Activated T-cell treated with anti-CD3 and anti-CD28 coated beads, Interleukin-2, amount 50 U/mL, for 4 hours (primary cell): ENCODE results near the gene WWC2. TPM values are rescaled to one million over a fixed set of nuclear protein-coding genes. Genes with fewer than 3 reads are reported as not detected.
A peak's percentile ranks its signal among the peaks of the same experiment; 100 is the strongest.

Source experiments
- ATAC-seq, 2 donors: fragments of 200-7000 bp; cut with Tn5 transposase; one replicate each; pipeline ENCODE4 v1.10.0; 2021
- DNase-seq: peaks from one replicate; pipeline ENCODE4 v3.0.0-alpha.2; 2020
- H3K27me3 Mint-ChIP-seq: one replicate; pipeline ENCODE4 v1.8.0; 2021; ENCODE audit warnings: low read depth, mixed read lengths
- H3K36me3 Mint-ChIP-seq: one replicate; pipeline ENCODE4 v1.8.0; 2022; ENCODE audit warnings: mixed read lengths; ENCODE audit not compliant: insufficient read depth
- H3K4me1 Mint-ChIP-seq: one replicate; pipeline ENCODE4 v1.8.0; 2021; ENCODE audit warnings: low read depth, mixed read lengths
- H3K4me3 Mint-ChIP-seq: one replicate; pipeline ENCODE4 v1.8.0; 2021; ENCODE audit warnings: mild to moderate bottlenecking, moderate library complexity, mixed read lengths
- H3K9me3 Mint-ChIP-seq: one replicate; pipeline ENCODE4 v1.8.0; 2021; ENCODE audit warnings: mixed read lengths
- total RNA-seq, 3 donors: library from RNA; stranded (reverse); gene quantifications; one replicate each; pipeline ENCODE4 v1.2.1, GENCODE V29; 2021

The WWC2 gene
- 1 to 10 TPM; 5.6 to 7.8 (median 6.9) TPM for total RNA-seq

- Mint-ChIP-seq H3K27me3 (peaks cover 35% of the 10 kb centered on the region), H3K4me1 (peaks cover 13% of the 10 kb centered on the region), H3K4me3 (peak within 1 kb of the TSS; percentile 66), H3K9me3 (no peaks in the 10 kb centered on the region), H3K36me3 (no peaks in the 10 kb centered on the region)
- DNase-seq (peak; percentile 55), ATAC-seq (peak; percentile 80 to 83)
These were observed at the start of gene WWC2 for GRCh38 chr4:183098723-183099536. Gene WWC2 (plus strand): TSS chr4:183099257. CDS start chr4:183099492, 235 bp downstream.

GRCh38 chr4:183053681-183054080 is 45.4 kb upstream of the WWC2 start:
- Mint-ChIP-seq H3K4me1 (no peaks in the 10 kb centered on the region), H3K4me3 (no peak overlapping the region), H3K36me3 (no peaks in the 10 kb centered on the region), H3K27me3 (peaks cover 15% of the 10 kb centered on the region), H3K9me3 (no peaks in the 10 kb centered on the region)
- ATAC-seq (no peak), DNase-seq (no peak)

GRCh38 chr4:183057255-183057654 is 41.8 kb upstream of the WWC2 start:
- Mint-ChIP-seq H3K27me3 (peaks cover 21% of the 10 kb centered on the region), H3K36me3 (no peaks in the 10 kb centered on the region)
- ATAC-seq = no peak

GRCh38 chr4:183059797-183060196 is 39.3 kb upstream of the WWC2 start:
- Mint-ChIP-seq H3K9me3 (no peaks in the 10 kb centered on the region), H3K27me3 (peaks cover 25% of the 10 kb centered on the region), H3K4me3 (no peak overlapping the region), H3K4me1 (no peaks in the 10 kb centered on the region), H3K36me3 (no peaks in the 10 kb centered on the region)
- ATAC-seq (no peak), DNase-seq (no peak)

More at GRCh38 chr4:183057255-183057654, 41.8 kb upstream of the WWC2 start:
- Mint-ChIP-seq H3K4me3 (no peak overlapping the region), H3K9me3 (no peaks in the 10 kb centered on the region), H3K4me1 (no peaks in the 10 kb centered on the region)
- DNase-seq = no peak

- H3K4me1 Mint-ChIP-seq = peaks cover under 1% of the 10 kb centered on the region
- H3K4me3 Mint-ChIP-seq = no peak overlapping the region
- H3K36me3 Mint-ChIP-seq = no peaks in the 10 kb centered on the region
- ATAC-seq (no peak), DNase-seq (no peak)
- H3K27me3 Mint-ChIP-seq = peaks cover 6% of the 10 kb centered on the region
- peaks cover 15% of the 10 kb centered on the region for H3K9me3 Mint-ChIP-seq
These were observed 30.6 kb upstream of the WWC2 start for GRCh38 chr4:183068502-183068901.

- no peak overlapping the region for H3K4me3 Mint-ChIP-seq
- peaks cover 7% of the 10 kb centered on the region for H3K27me3 Mint-ChIP-seq
- peaks cover 15% of the 10 kb centered on the region for H3K9me3 Mint-ChIP-seq
- ATAC-seq (no peak), DNase-seq (no peak)
- peaks cover 2% of the 10 kb centered on the region for H3K4me1 Mint-ChIP-seq
- no peaks in the 10 kb centered on the region for H3K36me3 Mint-ChIP-seq
These were observed 27.8 kb upstream of the WWC2 start for GRCh38 chr4:183071222-183071621.

- no peak overlapping the region for H3K4me3 Mint-ChIP-seq
- DNase-seq (no peak), ATAC-seq (no peak)
- H3K36me3 Mint-ChIP-seq = no peaks in the 10 kb centered on the region
- peaks cover 15% of the 10 kb centered on the region for H3K9me3 Mint-ChIP-seq
- H3K4me1 Mint-ChIP-seq = peaks cover 2% of the 10 kb centered on the region
- peaks cover 7% of the 10 kb centered on the region for H3K27me3 Mint-ChIP-seq
These were observed 26.9 kb upstream of the WWC2 start for GRCh38 chr4:183072176-183072575.

- ATAC-seq (no peak), DNase-seq (no peak)
- Mint-ChIP-seq H3K36me3 (no peaks in the 10 kb centered on the region), H3K9me3 (peaks cover 8% of the 10 kb centered on the region), H3K4me3 (no peak overlapping the region), H3K27me3 (peaks cover 7% of the 10 kb centered on the region), H3K4me1 (peaks cover 2% of the 10 kb centered on the region)
These were observed 25.3 kb upstream of the WWC2 start for GRCh38 chr4:183073838-183074145.

GRCh38 chr4:183074288-183074990 is 24.6 kb upstream of the WWC2 start:
- Mint-ChIP-seq H3K27me3 (peaks cover 7% of the 10 kb centered on the region), H3K36me3 (no peaks in the 10 kb centered on the region), H3K9me3 (peaks cover 8% of the 10 kb centered on the region), H3K4me1 (peaks cover 2% of the 10 kb centered on the region), H3K4me3 (no peak overlapping the region)
- ATAC-seq = no peak
- DNase-seq = no peak

- DNase-seq = no peak
- Mint-ChIP-seq H3K4me1 (peaks cover under 1% of the 10 kb centered on the region), H3K9me3 (no peaks in the 10 kb centered on the region), H3K4me3 (no peak overlapping the region), H3K27me3 (peaks cover 7% of the 10 kb centered on the region), H3K36me3 (no peaks in the 10 kb centered on the region)
- no peak for ATAC-seq
These were observed 20.4 kb upstream of the WWC2 start for GRCh38 chr4:183078634-183079033.

GRCh38 chr4:183080372-183081115 is 18.5 kb upstream of the WWC2 start:
- Mint-ChIP-seq H3K9me3 (no peaks in the 10 kb centered on the region), H3K4me1 (no peaks in the 10 kb centered on the region), H3K27me3 (peaks cover 2% of the 10 kb centered on the region), H3K36me3 (no peaks in the 10 kb centered on the region), H3K4me3 (no peak overlapping the region)
- DNase-seq = no peak
- ATAC-seq = no peak

- no peak for ATAC-seq
- H3K4me3 Mint-ChIP-seq = no peak overlapping the region
- no peaks in the 10 kb centered on the region for H3K9me3 Mint-ChIP-seq
- no peaks in the 10 kb centered on the region for H3K36me3 Mint-ChIP-seq
- H3K4me1 Mint-ChIP-seq = no peaks in the 10 kb centered on the region
- DNase-seq = no peak
- H3K27me3 Mint-ChIP-seq = peaks cover 2% of the 10 kb centered on the region
These were observed 18.0 kb upstream of the WWC2 start for GRCh38 chr4:183081116-183081469.

- Mint-ChIP-seq H3K4me3 (no peak overlapping the region), H3K27me3 (peaks cover 2% of the 10 kb centered on the region), H3K9me3 (no peaks in the 10 kb centered on the region), H3K4me1 (no peaks in the 10 kb centered on the region), H3K36me3 (no peaks in the 10 kb centered on the region)
- DNase-seq (no peak), ATAC-seq (no peak)
These were observed 17.0 kb upstream of the WWC2 start for GRCh38 chr4:183082053-183082452.

- ATAC-seq (no peak), DNase-seq (no peak)
- H3K4me1 Mint-ChIP-seq = peaks cover 7% of the 10 kb centered on the region
- H3K36me3 Mint-ChIP-seq = no peaks in the 10 kb centered on the region
- H3K9me3 Mint-ChIP-seq = no peaks in the 10 kb centered on the region
- peaks cover 20% of the 10 kb centered on the region for H3K27me3 Mint-ChIP-seq
- H3K4me3 Mint-ChIP-seq = no peak overlapping the region
These were observed 4.5 kb upstream of the WWC2 start for GRCh38 chr4:183094393-183095198.
